HepG2 (cell line): ENCODE measurements around the gene HYPK. TPM values are rescaled to one million over a fixed set of nuclear protein-coding genes. Genes with fewer than 3 reads are reported as not detected.
A peak's percentile ranks its signal among the peaks of the same experiment; 100 is the strongest.

ENCODE experiments used
- CBX1 ChIP-seq: IDR thresholded peaks from one replicate; pipeline ENCODE4 v1.6.1; 2016; ENCODE audit warnings: antibody characterized with exemption, low read depth
- CCDC6 ChIP-seq: sonication (generic); formaldehyde crosslinking; IDR thresholded peaks from 2 replicates; pipeline ENCODE4 v1.8.1; 2022; ENCODE audit warnings: mild to moderate bottlenecking, missing genetic modification reagents, moderate library complexity
- NR2F6 ChIP-seq, 2 experiments: IDR thresholded peaks; 2 replicates each; pipeline ENCODE4 v1.6.1; 2016; ENCODE audit warnings: antibody characterized with exemption in 1 of 2, mild to moderate bottlenecking in 1 of 2
- POGZ ChIP-seq: sonication (generic); formaldehyde crosslinking; IDR thresholded peaks from 2 replicates; pipeline ENCODE4 v1.4.0; 2020; ENCODE audit warnings: mild to moderate bottlenecking, missing genetic modification reagents
- SNRNP70 ChIP-seq: fragments of 200-400 bp; formaldehyde crosslinking; IDR thresholded peaks from 2 replicates; pipeline ENCODE4 v1.6.1; 2017; ENCODE audit warnings: mild to moderate bottlenecking, low read depth, low read length, moderate library complexity
- ZC3H13 ChIP-seq: sonication (generic); formaldehyde crosslinking; IDR thresholded peaks from 2 replicates; pipeline ENCODE4 v1.8.1; 2023; ENCODE audit warnings: mild to moderate bottlenecking, missing genetic modification reagents, moderate library complexity
- ZNF143 ChIP-seq: sonication (generic); formaldehyde crosslinking; IDR thresholded peaks from 2 replicates; pipeline ENCODE4 v1.4.0; 2020; ENCODE audit warnings: missing genetic modification reagents
- ZNF274 ChIP-seq: sonication (generic); formaldehyde crosslinking; IDR thresholded peaks from 2 replicates; pipeline ENCODE4 v1.5.1; 2020; ENCODE audit warnings: mild to moderate bottlenecking, missing genetic modification reagents
- ZNF746 ChIP-seq: sonication (generic); formaldehyde crosslinking; IDR thresholded peaks from 2 replicates; pipeline ENCODE4 v1.8.0; 2022; ENCODE audit warnings: mild to moderate bottlenecking, missing genetic modification reagents
- polyA plus RNA-seq, 8 experiments: library from polyadenylated mRNA; depleted of rRNA in 3 of 8; stranded (reverse) in 7 of 8; unstranded in 1 of 8; fragments of >200 nt; fragmentation: Illumina TruSeq in 4 of 8; extraction: Trizol in 4 of 8; gene quantifications; 2 replicates each; pipeline versions ENCODE4 v1.2.1 to v1.2.3, GENCODE V29; 2011 to 2016; ENCODE audit warnings: low read depth in 4 of 8, missing spikeins in 1 of 8, mixed read lengths in 1 of 8; ENCODE audit not compliant: insufficient read depth in 1 of 8
- total RNA-seq, 5 experiments: library from RNA; depleted of rRNA; stranded (reverse); fragments of >200 nt; fragmentation: Illumina TruSeq; extraction: Trizol; gene quantifications; 2 replicates each; pipeline ENCODE4 v1.2.3, GENCODE V29; 2016; ENCODE audit warnings: low read depth in 1 of 5
- TF ChIP-seq, protein P1 (sequence below): sonication (generic); formaldehyde crosslinking; IDR thresholded peaks from 2 replicates; pipeline ENCODE4; 2020; ENCODE audit warnings: missing genetic modification reagents, mild to moderate bottlenecking, borderline replicate concordance
- TF ChIP-seq, protein P2 (sequence below): sonication (generic); formaldehyde crosslinking; IDR thresholded peaks from 2 replicates; pipeline ENCODE4 v1.4.0; 2020; ENCODE audit warnings: missing genetic modification reagents, mild to moderate bottlenecking, borderline replicate concordance
- TF ChIP-seq, protein P3 (sequence below): fragments of 450-650 bp; IDR thresholded peaks from 2 replicates; pipeline ENCODE4 v1.6.1; 2017
- TF ChIP-seq, protein P4 (sequence below): IDR thresholded peaks from 2 replicates; pipeline ENCODE4 v1.6.1; 2016; ENCODE audit warnings: missing compliant biosample characterization, missing genetic modification reagents, borderline replicate concordance

Gene HYPK
- total and polyA plus RNA-seq, 2 of the 13 experiments (the other 11 are each of a cell fraction or from before 2014, with no cell fraction given), result 13.5 to 16.5 TPM

DNA sequence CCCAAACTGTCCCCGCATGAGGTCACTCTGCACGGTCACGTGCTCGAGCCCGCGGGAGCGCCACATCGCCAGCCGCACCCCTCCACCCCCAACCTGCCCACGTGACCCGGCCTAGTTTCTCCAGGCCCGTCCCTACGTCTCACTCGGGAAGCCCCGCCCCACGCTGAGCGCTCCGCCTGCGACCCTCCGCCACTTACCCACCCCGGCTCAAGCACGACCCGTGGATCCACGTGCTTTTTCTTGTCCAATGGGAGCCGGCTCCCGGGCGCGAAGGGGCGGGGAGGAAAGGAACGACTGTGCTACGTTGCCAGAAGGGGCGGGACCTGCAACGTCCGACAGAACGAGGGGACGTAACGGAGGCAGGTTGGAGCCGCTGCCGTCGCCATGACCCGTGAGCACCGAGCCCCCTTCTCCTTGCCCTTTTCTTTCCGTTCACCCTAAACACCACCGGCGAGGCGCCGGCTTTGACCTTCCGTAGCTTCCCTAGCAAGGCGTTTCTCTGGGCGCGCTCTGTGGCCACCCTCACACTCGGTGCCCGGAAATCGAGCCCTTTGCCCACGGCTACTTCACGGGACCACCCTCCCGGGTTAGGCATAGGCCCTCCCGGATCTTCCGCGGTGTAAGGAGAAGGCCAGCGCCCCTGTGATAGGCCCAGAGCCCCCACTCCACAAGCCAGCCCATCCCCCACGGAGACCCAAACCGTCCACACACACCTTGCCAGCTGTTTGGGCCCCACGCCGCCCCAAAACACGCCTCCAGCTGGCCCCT lies 8.2 kb upstream of the HYPK start, which contains the start of gene SERF2 (continued):
- TF ChIP-seq, protein P1, sequence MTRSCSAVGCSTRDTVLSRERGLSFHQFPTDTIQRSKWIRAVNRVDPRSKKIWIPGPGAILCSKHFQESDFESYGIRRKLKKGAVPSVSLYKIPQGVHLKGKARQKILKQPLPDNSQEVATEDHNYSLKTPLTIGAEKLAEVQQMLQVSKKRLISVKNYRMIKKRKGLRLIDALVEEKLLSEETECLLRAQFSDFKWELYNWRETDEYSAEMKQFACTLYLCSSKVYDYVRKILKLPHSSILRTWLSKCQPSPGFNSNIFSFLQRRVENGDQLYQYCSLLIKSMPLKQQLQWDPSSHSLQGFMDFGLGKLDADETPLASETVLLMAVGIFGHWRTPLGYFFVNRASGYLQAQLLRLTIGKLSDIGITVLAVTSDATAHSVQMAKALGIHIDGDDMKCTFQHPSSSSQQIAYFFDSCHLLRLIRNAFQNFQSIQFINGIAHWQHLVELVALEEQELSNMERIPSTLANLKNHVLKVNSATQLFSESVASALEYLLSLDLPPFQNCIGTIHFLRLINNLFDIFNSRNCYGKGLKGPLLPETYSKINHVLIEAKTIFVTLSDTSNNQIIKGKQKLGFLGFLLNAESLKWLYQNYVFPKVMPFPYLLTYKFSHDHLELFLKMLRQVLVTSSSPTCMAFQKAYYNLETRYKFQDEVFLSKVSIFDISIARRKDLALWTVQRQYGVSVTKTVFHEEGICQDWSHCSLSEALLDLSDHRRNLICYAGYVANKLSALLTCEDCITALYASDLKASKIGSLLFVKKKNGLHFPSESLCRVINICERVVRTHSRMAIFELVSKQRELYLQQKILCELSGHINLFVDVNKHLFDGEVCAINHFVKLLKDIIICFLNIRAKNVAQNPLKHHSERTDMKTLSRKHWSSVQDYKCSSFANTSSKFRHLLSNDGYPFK (CRISPR knock-in tag), result peak; percentile 81; the same call in 1 of the 2 replicates
- TF ChIP-seq ZNF746 (CRISPR knock-in tag) (peak; percentile 43; the same call in 1 of the 2 replicates), CBX1 (no peak), SNRNP70 (no peak), ZNF143 (CRISPR knock-in tag) (0 out of 2 replicates have a peak, but pooled peaks have one; percentile 17), CCDC6 (CRISPR knock-in tag) (0 out of 2 replicates have a peak, but pooled peaks have one; percentile 52), ZNF274 (CRISPR knock-in tag) (peak; percentile 70; the same call in 1 of the 2 replicates), POGZ (CRISPR knock-in tag) (peak; percentile 59), NR2F6 (IDR thresholded peaks at IDR 0.05) (no peak), NR2F6 (CRISPR knock-in tag; IDR thresholded peaks at IDR 0.05) (peak; percentile 24; the same call in 1 of the 2 replicates), ZC3H13 (CRISPR knock-in tag) (0 out of 2 replicates have a peak, but pooled peaks have one; percentile 1)
- TF ChIP-seq, protein P2, sequence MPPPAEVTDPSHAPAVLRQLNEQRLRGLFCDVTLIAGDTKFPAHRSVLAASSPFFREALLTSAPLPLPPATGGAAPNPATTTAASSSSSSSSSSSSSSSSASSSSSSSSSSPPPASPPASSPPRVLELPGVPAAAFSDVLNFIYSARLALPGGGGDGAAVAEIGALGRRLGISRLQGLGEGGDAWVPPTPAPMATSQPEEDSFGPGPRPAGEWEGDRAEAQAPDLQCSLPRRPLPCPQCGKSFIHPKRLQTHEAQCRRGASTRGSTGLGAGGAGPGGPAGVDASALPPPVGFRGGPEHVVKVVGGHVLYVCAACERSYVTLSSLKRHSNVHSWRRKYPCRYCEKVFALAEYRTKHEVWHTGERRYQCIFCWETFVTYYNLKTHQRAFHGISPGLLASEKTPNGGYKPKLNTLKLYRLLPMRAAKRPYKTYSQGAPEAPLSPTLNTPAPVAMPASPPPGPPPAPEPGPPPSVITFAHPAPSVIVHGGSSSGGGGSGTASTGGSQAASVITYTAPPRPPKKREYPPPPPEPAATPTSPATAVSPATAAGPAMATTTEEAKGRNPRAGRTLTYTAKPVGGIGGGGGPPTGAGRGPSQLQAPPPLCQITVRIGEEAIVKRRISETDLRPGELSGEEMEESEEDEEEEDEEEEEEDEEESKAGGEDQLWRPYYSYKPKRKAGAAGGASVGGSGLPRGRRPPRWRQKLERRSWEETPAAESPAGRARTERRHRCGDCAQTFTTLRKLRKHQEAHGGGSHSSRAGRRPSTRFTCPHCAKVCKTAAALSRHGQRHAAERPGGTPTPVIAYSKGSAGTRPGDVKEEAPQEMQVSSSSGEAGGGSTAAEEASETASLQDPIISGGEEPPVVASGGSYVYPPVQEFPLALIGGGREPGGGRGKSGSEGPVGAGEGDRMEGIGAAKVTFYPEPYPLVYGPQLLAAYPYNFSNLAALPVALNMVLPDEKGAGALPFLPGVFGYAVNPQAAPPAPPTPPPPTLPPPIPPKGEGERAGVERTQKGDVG (CRISPR knock-in tag), result no peak
- TF ChIP-seq, protein P3, sequence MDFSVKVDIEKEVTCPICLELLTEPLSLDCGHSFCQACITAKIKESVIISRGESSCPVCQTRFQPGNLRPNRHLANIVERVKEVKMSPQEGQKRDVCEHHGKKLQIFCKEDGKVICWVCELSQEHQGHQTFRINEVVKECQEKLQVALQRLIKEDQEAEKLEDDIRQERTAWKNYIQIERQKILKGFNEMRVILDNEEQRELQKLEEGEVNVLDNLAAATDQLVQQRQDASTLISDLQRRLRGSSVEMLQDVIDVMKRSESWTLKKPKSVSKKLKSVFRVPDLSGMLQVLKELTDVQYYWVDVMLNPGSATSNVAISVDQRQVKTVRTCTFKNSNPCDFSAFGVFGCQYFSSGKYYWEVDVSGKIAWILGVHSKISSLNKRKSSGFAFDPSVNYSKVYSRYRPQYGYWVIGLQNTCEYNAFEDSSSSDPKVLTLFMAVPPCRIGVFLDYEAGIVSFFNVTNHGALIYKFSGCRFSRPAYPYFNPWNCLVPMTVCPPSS, result no peak
- TF ChIP-seq, protein P4, sequence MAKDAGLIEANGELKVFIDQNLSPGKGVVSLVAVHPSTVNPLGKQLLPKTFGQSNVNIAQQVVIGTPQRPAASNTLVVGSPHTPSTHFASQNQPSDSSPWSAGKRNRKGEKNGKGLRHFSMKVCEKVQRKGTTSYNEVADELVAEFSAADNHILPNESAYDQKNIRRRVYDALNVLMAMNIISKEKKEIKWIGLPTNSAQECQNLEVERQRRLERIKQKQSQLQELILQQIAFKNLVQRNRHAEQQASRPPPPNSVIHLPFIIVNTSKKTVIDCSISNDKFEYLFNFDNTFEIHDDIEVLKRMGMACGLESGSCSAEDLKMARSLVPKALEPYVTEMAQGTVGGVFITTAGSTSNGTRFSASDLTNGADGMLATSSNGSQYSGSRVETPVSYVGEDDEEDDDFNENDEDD (CRISPR knock-in tag), result peak; percentile 89; the same call in 1 of the 2 replicates
